Stimulated activated CD4-positive, alpha-beta T cell treated with anti-CD3 and anti-CD28 coated beads, Interleukin-12 subunit alpha, Interleukin-12 subunit beta, amount 100 ng/mL, for 4 hours (primary cell): Measurements from ENCODE around the gene SEPTIN5.
"Not testable (repeated sequence)": the region's sequence is repeated elsewhere in the genome, so short reads cannot be mapped to it uniquely, and the experiment has no call there.

Experiments used
- DNase-seq: peaks from one replicate; pipeline ENCODE4 v3.0.0-alpha.2; 2020

The SEPTIN5 gene

GRCh38 chr22:19714312-19715187 lies at the start of gene SEPTIN5:
Gene SEPTIN5, plus strand, starts transcription at chr22:19714503. Its CDS starts 86 bp downstream, at chr22:19714589.
- no peak for DNase-seq

GRCh38 chr22:19664951-19665783 lies 49.1 kb upstream of the SEPTIN5 start:
- no peak for DNase-seq

GRCh38 chr22:19665784-19666672 lies 48.3 kb upstream of the SEPTIN5 start:
- no peak for DNase-seq

DNA sequence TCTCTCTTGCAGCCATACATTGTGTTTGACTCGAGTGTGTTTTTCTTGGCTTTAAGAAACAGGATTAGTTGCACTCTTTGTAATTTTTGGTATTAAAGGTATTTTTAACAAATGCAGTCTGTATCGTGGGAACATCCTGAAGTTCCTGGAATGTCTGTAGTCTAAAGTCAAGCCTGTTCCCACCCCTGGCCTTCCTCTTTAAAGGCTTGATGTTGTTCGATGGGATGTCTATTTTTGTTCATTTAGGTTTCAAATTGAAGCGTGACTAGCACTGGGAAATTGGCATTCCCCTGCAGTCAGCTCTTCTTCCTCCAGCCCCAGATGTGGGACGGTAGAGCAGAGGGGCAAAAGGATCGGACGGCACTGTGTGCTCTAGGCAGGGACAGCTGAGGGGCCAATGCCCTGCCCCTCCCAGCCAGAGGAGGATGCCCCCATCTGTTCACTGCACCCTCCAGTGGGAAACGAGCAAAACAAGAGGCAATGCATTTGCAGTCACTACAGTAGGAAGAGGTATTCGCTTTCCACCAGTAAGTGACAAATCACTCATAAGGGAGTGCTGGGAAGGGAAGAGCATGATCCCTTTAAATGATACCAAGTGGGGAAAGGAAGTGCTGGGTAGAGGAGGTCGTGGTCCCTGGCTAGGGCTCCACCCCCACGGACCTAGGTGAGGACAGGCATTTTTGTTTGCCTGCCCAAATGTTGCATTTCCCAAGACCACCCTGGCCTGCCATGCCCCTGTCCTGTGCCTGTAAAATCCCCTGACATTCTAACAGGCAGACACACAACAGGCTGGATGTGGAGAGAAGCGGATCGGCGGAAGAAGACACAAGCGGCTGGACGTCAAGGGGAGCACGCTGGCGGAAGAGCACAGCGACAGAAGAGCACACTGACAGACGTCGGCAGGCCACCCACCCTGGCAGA lies 47.4 kb upstream of the SEPTIN5 start:
- DNase-seq, result no peak

DNA sequence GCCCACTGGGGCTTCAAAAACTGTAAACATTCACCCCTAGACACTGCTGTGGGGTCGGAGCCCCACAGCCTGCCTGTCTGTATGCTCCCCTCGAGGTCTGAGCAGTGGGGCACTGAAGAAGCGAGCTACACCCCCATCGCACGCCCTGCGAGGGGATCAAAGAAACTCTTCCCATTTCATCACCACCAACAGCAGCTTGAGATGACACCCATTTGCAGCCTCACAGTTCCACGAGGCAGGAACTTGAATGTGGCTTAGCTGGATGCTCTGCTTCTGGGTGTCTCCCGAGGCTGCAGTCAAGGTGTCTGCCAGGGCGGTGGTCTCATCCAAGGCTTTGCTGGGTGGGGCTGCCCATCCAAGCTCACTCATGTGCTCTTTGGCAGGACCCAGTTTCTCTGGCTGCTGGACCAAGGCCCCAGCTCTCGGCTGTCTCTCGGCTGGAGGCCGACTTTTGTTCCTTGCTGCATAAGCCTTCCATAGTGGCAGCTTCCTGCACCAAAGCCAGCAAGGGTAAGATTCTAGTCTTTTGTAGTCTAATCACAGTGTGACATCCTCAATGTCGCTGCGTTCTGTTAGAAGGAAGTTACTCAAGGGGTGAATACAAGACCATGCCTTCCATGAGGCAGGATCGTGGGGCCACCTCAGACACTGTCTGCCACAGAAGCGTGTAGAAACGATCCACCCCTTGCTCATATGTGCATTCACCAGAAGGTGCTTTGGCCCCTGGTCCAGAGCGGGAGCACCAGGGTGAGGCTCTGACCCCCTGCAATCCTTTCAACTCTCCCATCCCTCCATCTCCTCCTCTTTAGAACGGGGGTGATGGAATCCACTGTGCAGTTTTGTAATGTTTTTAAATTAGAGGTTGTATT lies 46.2 kb upstream of the SEPTIN5 start:
- DNase-seq, result no peak

GRCh38 chr22:19668748-19669147 lies 45.6 kb upstream of the SEPTIN5 start:
- no peak for DNase-seq

GRCh38 chr22:19669570-19669969 lies 44.7 kb upstream of the SEPTIN5 start:
- no peak for DNase-seq

GRCh38 chr22:19671316-19671715 lies 43.0 kb upstream of the SEPTIN5 start:
- DNase-seq, result no peak

GRCh38 chr22:19672054-19672776 lies 42.1 kb upstream of the SEPTIN5 start:
- DNase-seq, result no peak

DNA sequence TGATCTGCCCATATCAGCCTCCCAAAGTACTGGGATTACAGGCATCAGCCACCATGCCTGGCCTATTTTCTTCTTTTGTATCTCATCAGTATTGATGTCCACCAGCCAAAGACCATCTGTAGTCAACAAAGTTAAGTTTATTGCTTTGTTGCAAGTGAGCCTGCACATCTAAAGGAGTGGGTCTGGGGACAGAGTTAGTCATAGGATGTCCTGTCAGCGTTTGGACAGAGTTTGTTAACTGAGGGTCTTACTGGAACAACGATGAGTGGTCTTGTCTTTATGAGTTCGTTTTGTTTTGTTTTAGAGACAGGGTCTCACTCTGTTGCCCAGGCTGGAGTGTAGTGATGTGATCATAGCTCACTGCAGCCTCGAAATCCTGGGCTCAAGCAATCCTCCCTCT lies 40.6 kb upstream of the SEPTIN5 start:
- no peak for DNase-seq

GRCh38 chr22:19674129-19674928 lies 40.0 kb upstream of the SEPTIN5 start:
- no peak for DNase-seq

- no peak for DNase-seq
Observed at GRCh38 chr22:19674929-19675253, 39.4 kb upstream of the SEPTIN5 start.

DNA sequence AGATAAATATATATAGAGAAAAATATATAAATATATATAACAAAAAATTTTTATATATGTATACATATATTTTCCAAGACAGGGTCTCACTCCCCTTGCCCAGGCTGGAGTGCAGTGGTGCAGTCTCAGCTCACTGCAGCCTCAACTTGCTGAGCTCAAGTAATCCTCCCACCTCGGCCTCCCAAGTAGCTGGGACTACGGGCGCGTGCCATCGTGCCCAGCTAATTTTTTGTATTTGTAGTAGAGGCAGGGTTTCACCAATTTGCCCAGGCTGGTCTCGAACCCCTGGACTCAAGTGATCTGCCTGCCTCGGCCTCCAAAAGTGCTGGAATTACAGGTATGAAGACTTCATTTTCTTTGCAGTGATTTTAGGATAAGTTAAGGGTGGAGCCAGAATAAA lies 38.9 kb upstream of the SEPTIN5 start:
- no peak for DNase-seq

GRCh38 chr22:19676437-19676836 lies 37.9 kb upstream of the SEPTIN5 start:
- DNase-seq, result not testable (repeated sequence)

GRCh38 chr22:19678949-19679521 lies 35.3 kb upstream of the SEPTIN5 start:
- DNase-seq, result no peak

DNA sequence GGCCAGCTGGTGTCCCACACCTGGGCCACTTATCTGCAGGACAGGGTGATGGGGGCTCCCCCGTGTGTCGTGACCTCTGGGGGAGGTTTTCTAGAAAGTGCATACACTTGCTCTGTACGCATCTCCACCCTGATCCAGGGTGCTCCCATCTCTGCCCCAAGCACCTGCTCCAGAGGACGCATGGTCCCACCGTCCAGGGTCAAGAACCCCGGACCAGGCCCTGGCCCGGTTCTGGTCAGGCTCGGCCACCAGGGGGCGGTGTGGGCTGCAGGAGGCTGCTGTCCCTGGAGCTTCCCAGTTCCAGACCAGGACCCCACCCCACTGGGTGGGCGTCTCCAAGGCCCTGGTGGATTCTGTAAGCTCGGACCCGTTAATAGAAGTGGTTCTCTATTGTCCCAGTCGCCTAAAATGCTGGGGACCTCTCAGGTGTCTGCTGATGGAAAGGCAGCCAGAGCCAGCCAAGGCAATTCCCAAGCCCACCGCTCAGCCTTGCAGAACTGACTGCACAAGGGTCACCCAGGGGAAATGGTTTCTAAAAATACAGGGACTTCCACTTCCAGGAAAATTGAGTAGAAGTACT lies 34.7 kb upstream of the SEPTIN5 start:
- peak; percentile 48 for DNase-seq

GRCh38 chr22:19680287-19680881 lies 33.9 kb upstream of the SEPTIN5 start:
- no peak for DNase-seq
